Adipose tissue (tissue), 3 donors: Measurements from ENCODE around the gene PIGQ. TPM values are rescaled to one million over a fixed set of nuclear protein-coding genes. Genes with fewer than 3 reads are reported as not detected.

ENCODE experiments used
- H3K27ac ChIP-seq: one replicate; pipeline ENCODE4 v1.5.1; 2013; ENCODE audit warnings: low read depth, low read length
- WGBS, 3 donors: extraction: QIAGEN DNeasy Blood & Tissue Kit; methylation state at CpG; one replicate each; pipeline ENCODE4 v1.1.7; 2013; 5-methylcytosine and 5-hydroxymethylcytosine counted together
- polyA plus RNA-seq, 3 donors: library from polyadenylated mRNA; stranded (reverse); fragments of 200-250 nt; gene quantifications; one replicate each; pipeline ENCODE4 v1.2.3, GENCODE V29; 2013
- donor health status: healthy with polysubstance abuse.
- donor health status: Bipolar disorder and iron deficiency.
- donor health status: healthy.

The PIGQ gene
- polyA plus RNA-seq, 3 donors: 36.6 to 47.7 (median 37.6) TPM

DNA sequence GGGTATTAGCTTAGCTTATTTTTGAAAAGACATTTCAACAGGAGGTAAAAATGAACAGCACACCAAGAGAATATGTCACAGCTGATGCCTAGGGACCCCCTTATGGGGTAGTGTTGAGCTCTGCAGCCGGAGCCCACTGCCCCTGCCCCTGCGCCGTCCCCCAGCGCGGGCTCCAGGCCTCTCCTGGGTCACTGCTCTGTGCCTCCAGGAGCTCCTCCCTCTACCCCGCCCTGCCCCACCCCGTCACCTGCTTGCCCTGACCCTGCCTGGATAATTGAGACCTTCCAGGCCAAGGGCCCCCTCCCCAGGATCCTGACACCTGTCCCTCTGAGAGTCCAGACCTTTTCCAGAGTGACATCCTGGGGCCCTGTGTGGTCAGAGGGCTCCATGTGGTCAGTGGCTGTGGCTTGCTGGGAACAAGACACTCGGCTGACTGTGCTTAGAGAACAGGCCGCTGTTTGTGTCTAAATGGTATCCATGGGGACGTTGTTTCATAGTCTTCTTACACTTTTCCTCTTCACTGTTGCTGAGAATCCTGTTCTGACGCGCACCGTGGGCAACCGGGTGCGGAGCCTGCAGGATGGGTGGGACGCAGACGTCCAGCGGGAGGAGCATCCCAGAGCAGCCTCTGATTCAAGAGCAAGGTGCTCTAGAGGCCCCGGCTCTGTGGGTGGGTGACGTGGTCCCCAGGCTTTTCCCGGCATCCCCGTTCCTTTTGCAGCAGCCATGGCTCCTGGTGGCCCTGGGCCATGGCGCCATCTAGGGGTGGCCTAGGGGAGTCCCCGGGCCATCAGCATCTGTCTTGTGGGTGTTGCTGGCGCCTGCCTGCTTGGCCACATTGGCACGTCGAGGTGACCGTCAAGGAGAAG is 41.0 kb downstream of the PIGQ start:
- no peak overlapping the region for H3K27ac ChIP-seq
- 58 to 69% (median 66%) methylated on average over 28 of the region's 28 CpGs for WGBS, 3 donors

- H3K27ac ChIP-seq: no peak overlapping the region
- WGBS, 3 donors: 86 to 96% (median 94%) methylated on average over 13 of the region's 13 CpGs
Measured at GRCh38 chr16:615122-615521, 45.4 kb downstream of the PIGQ start.

DNA sequence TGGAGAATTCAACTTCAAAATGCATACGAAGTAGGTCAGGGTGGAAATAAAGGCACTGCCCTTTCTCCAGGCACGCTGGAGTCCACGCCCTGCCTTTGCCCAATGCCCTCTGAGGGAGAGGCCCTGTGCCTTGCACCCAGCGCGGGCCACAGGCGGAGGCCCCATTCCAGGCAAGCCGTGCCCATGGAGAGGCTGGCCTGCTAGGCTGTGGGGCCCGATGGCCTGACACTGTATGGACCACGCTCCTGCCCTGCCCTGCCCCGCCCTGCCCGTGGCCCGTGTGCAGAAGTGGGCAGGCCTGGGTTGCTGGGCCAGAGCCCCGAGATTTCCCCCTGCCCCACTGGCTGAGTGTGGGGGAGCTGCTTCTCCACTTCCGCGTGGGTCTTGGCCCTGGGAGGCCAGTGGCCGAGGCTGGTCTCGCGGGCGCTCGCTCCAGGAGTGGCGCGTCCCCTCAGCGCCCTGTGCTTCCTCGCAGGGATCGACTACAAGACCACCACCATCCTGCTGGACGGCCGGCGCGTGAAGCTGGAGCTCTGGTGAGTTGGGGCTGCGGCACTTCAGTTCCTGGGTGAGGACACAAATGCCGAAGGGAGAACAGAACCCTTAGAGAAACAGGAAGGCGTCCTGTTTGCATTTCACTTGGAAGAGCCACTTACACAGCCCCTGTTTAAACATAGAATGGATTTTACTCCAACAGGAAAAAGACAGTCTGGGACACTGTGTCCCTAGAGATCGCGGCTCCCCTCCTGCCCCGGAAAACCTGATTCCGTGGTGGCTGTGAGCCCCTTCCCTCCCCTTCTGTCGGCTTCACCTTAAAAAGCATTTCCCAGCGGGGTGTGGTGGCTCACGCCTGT is 47.2 kb downstream of the PIGQ start:
- no peak overlapping the region for H3K27ac ChIP-seq
- 92 to 95% (median 94%) methylated on average over 39 of the region's 39 CpGs for WGBS, 3 donors

GRCh38 chr16:617855-618254 is 48.1 kb downstream of the PIGQ start:
- H3K27ac ChIP-seq: no peak overlapping the region
- 90 to 92% (median 91%) methylated on average over 16 of the region's 16 CpGs for WGBS, 3 donors

DNA sequence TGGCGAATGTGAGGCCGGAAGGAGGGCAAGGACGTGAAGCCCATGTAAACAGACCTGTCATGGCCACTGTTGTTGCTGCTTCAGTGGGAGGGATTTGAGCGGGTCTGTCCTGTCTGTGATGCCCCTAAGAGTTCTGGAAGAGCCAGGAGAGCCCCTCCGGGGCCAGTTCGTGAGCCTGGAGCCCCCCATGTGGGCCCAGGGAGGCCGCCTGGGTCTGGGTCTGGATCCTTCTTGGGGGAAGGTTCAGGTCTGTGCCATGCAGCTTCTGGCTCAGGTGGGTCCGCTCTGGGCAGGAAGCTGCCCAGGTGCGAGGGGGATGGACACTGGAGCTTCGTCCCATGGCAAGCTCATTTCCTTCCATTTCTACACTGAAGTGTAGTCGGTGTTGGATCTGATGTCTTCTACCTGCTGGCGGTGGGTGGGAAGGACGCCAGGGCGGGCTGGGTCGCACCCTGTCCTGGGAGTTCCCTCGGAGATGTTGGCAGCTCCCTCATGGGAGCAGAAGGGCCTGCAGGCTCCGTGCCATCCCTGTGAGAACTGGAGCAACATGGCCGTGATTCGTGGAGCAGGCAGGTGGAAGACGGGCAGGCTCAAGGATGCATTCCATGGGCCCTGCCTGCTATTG is 49.8 kb downstream of the PIGQ start:
- 83 to 93% (median 93%) methylated on average over 20 of the region's 20 CpGs for WGBS, 3 donors
- no peak overlapping the region for H3K27ac ChIP-seq

DNA sequence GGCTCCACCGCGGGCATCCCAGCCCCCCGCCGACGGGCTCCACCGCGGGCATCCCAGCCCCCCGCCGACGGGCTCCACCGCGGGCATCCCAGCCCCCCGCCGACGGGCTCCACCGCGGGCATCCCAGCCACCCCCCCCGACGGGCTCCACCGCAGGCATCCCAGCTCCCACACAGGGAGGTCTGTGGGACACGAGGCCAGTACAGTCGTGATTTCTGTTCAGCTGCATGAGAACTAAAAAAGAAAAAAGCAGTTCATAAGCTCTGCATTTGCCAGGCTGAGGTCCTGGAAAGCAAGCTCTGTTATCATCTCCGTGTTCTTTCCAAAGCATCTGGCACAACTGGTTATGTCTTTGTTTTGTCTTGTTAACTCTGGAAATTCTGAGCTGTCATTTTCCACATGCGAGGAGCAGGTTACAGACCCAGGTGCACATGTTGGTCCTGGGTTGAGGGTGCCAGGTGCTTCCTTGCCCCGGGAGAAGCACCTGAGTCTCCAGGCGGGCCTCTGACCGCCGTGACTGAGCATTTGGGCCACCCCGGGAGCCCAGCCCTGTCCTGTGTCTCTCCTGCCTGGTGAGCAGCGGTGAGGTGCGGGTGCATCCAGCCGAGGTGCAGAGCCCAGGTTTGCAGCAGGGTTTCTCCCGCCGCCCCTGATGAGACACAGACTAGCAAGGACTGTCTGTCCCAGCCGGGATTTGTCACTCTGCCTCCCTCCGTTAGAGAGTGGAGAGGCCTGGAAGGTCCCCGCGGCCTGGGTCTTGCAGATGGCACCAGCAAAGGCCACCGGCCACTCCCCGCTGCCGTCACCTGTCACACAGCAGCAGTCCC is 51.1 kb downstream of the PIGQ start:
- no peak overlapping the region for H3K27ac ChIP-seq

GRCh38 chr16:621526-622105 is 51.8 kb downstream of the PIGQ start:
- 75 to 85% (median 76%) methylated on average over 21 of the region's 21 CpGs for WGBS, 3 donors
- H3K27ac ChIP-seq: no peak overlapping the region

More for the DNA sequence above, 51.1 kb downstream of the PIGQ start:
- 87 to 90% (median 87%) methylated on average over 36 to 41 of the region's 41 CpGs for WGBS, 3 donors

GRCh38 chr16:622920-623280 is 53.1 kb downstream of the PIGQ start:
- H3K27ac ChIP-seq: no peak overlapping the region
- WGBS, 3 donors: 95 to 97% (median 97%) methylated on average over 17 of the region's 17 CpGs

- 80 to 87% (median 85%) methylated on average over 10 of the region's 10 CpGs for WGBS, 3 donors
- H3K27ac ChIP-seq: no peak overlapping the region
Measured at GRCh38 chr16:624526-625070, 54.8 kb downstream of the PIGQ start.

GRCh38 chr16:625117-625976 is 55.6 kb downstream of the PIGQ start:
- no peak overlapping the region for H3K27ac ChIP-seq
- 93 to 96% (median 95%) methylated on average over 25 to 37 of the region's 37 CpGs for whole genome bisulfite sequencing, 3 donors

GRCh38 chr16:625977-626765 is 56.4 kb downstream of the PIGQ start:
- no peak overlapping the region for H3K27ac ChIP-seq
- 91 to 97% (median 93%) methylated on average over 35 of the region's 35 CpGs for WGBS, 3 donors

DNA sequence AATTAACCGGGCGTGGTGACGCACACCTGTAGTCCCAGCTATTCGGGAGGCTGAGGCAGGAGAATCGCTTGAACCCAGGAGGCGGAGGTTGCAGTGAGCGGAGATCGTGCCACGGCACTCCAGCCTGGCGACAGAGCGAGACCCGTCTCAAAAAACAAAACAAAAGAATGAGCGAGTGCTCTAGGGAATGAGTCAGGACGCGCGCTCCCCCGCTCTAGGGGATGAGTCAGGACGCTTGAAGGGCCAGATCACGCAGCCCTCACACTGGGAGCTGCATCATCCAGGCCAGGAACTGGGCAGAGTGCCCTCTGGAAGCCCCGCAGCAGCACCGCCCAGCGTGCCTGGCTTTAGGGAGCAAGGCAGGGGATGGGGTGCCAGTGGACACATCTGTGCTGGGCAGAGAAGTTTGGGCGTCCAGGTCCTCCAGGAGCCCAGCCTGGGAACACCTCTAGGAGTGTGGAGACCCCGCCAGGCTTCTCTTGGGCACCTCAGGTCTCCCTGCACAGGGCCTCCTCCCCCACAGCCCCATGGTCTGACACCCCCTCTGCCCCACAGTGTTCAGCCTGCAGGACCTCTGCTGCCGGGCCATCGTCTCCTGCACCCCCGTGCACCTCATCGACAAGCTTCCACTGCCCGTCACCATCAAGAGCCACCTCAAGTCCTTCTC is 57.2 kb downstream of the PIGQ start:
- 84 to 93% (median 90%) methylated on average over 29 of the region's 29 CpGs for WGBS, 3 donors
- H3K27ac ChIP-seq: no peak overlapping the region

- WGBS, 3 donors: 82 to 89% (median 84%) methylated on average over 50 of the region's 50 CpGs
- no peak overlapping the region for H3K27ac ChIP-seq
Measured at GRCh38 chr16:627454-628239, 57.9 kb downstream of the PIGQ start.

GRCh38 chr16:628321-629061 is 58.7 kb downstream of the PIGQ start:
- WGBS, 3 donors: 93 to 94% (median 94%) methylated on average over 33 of the region's 33 CpGs
- no peak overlapping the region for H3K27ac ChIP-seq
